ENCODE measurements around the gene PSD4.

GRCh38 chr2:113200236-113200635 is 26.5 kb downstream of the PSD4 start:
- TF ChIP-seq POLR2AphosphoS5 (IDR thresholded peaks at IDR 0.05; ENCODE audit: low read depth, low read length): no peak
- TF ChIP-seq POLR2A (IDR thresholded peaks at IDR 0.05; ENCODE audit: low read depth, low read length): no peak
- no peak for TF ChIP-seq SPI1 (IDR thresholded peaks at IDR 0.05; ENCODE audit: low read depth, low read length)
